ENCODE data around the gene SPSB1.

The SPSB1 gene

GRCh38 chr1:9331558-9332346, 39.1 kb downstream of the SPSB1 start:
- no peak for DNase-seq
- H3K9me3 Mint-ChIP-seq = no peaks in the 10 kb centered on the region
- no peak overlapping the region for H3K4me3 Mint-ChIP-seq
- H3K4me1 Mint-ChIP-seq = peaks cover 7% of the 10 kb centered on the region
- no peaks in the 10 kb centered on the region for H3K27me3 Mint-ChIP-seq
- no peaks in the 10 kb centered on the region for H3K36me3 Mint-ChIP-seq
- no peak overlapping the region for H3K27ac Mint-ChIP-seq
- CTCF ChIA-PET = interaction anchor here (1.5 kb wide), 1 partner anchor 123 kb away, joined by 3 read pairs; no protein-coding TSS in a partner anchor

- Mint-ChIP-seq H3K9me3 (no peaks in the 10 kb centered on the region), H3K36me3 (no peaks in the 10 kb centered on the region), H3K27ac (no peak overlapping the region), H3K4me3 (no peak overlapping the region), H3K27me3 (no peaks in the 10 kb centered on the region), H3K4me1 (peaks cover 7% of the 10 kb centered on the region)
- no peak for DNase-seq
- CTCF ChIA-PET = interaction anchor here (1.5 kb wide), 1 partner anchor 123 kb away, joined by 3 read pairs; no protein-coding TSS in a partner anchor
Observed at GRCh38 chr1:9332513-9333143, 39.9 kb downstream of the SPSB1 start.

GRCh38 chr1:9338397-9339246, 45.9 kb downstream of the SPSB1 start:
- H3K4me3 Mint-ChIP-seq = no peak overlapping the region
- DNase-seq = no peak
- H3K27ac Mint-ChIP-seq = no peak overlapping the region
- H3K36me3 Mint-ChIP-seq = no peaks in the 10 kb centered on the region
- no peaks in the 10 kb centered on the region for H3K4me1 Mint-ChIP-seq
- peaks cover 3% of the 10 kb centered on the region for H3K27me3 Mint-ChIP-seq
- H3K9me3 Mint-ChIP-seq = no peaks in the 10 kb centered on the region
- CTCF ChIA-PET = no interaction called here

- H3K27ac Mint-ChIP-seq = no peak overlapping the region
- peaks cover 3% of the 10 kb centered on the region for H3K27me3 Mint-ChIP-seq
- CTCF ChIA-PET = no interaction called here
- no peaks in the 10 kb centered on the region for H3K9me3 Mint-ChIP-seq
- DNase-seq = no peak
- no peaks in the 10 kb centered on the region for H3K36me3 Mint-ChIP-seq
- no peaks in the 10 kb centered on the region for H3K4me1 Mint-ChIP-seq
- H3K4me3 Mint-ChIP-seq = no peak overlapping the region
Observed at GRCh38 chr1:9340172-9340854, 47.6 kb downstream of the SPSB1 start.

GRCh38 chr1:9340864-9341263, 48.2 kb downstream of the SPSB1 start:
- no peak overlapping the region for H3K27ac Mint-ChIP-seq
- H3K9me3 Mint-ChIP-seq = no peaks in the 10 kb centered on the region
- CTCF ChIA-PET = no interaction called here
- H3K4me1 Mint-ChIP-seq = no peaks in the 10 kb centered on the region
- no peak overlapping the region for H3K4me3 Mint-ChIP-seq
- H3K27me3 Mint-ChIP-seq = peaks cover 6% of the 10 kb centered on the region
- DNase-seq = no peak
- no peaks in the 10 kb centered on the region for H3K36me3 Mint-ChIP-seq

GRCh38 chr1:9341301-9341845, 48.7 kb downstream of the SPSB1 start:
- H3K27me3 Mint-ChIP-seq = peaks cover 7% of the 10 kb centered on the region
- H3K4me1 Mint-ChIP-seq = no peaks in the 10 kb centered on the region
- no peaks in the 10 kb centered on the region for H3K9me3 Mint-ChIP-seq
- CTCF ChIA-PET = no interaction called here
- DNase-seq = no peak
- H3K27ac Mint-ChIP-seq = no peak overlapping the region
- no peaks in the 10 kb centered on the region for H3K36me3 Mint-ChIP-seq
- no peak overlapping the region for H3K4me3 Mint-ChIP-seq

- Mint-ChIP-seq H3K4me1 (no peaks in the 10 kb centered on the region), H3K4me3 (no peak overlapping the region)
Observed at GRCh38 chr1:9343269-9343668, 50.6 kb downstream of the SPSB1 start.

GRCh38 chr1:9344426-9345200, 51.9 kb downstream of the SPSB1 start:
- Mint-ChIP-seq H3K4me1 (no peaks in the 10 kb centered on the region), H3K36me3 (no peaks in the 10 kb centered on the region), H3K27me3 (peaks cover 10% of the 10 kb centered on the region), H3K9me3 (no peaks in the 10 kb centered on the region), H3K27ac (no peak overlapping the region), H3K4me3 (no peak overlapping the region)
- CTCF ChIA-PET = no interaction called here
- DNase-seq = no peak

More at GRCh38 chr1:9343269-9343668, 50.6 kb downstream of the SPSB1 start:
- Mint-ChIP-seq H3K27ac (no peak overlapping the region), H3K9me3 (no peaks in the 10 kb centered on the region), H3K36me3 (no peaks in the 10 kb centered on the region), H3K27me3 (peaks cover 8% of the 10 kb centered on the region)
- no peak for DNase-seq
- CTCF ChIA-PET = no interaction called here

- H3K4me3 Mint-ChIP-seq = no peak overlapping the region
- no peak overlapping the region for H3K27ac Mint-ChIP-seq
- CTCF ChIA-PET = no interaction called here
- H3K9me3 Mint-ChIP-seq = no peaks in the 10 kb centered on the region
- DNase-seq = no peak
- peaks cover 10% of the 10 kb centered on the region for H3K27me3 Mint-ChIP-seq
- no peaks in the 10 kb centered on the region for H3K4me1 Mint-ChIP-seq
- no peaks in the 10 kb centered on the region for H3K36me3 Mint-ChIP-seq
Observed at GRCh38 chr1:9345471-9345870, 52.8 kb downstream of the SPSB1 start.

GRCh38 chr1:9345922-9346321, 53.2 kb downstream of the SPSB1 start:
- no peak overlapping the region for H3K4me3 Mint-ChIP-seq
- H3K9me3 Mint-ChIP-seq = no peaks in the 10 kb centered on the region
- H3K36me3 Mint-ChIP-seq = no peaks in the 10 kb centered on the region
- peaks cover 10% of the 10 kb centered on the region for H3K27me3 Mint-ChIP-seq
- no peaks in the 10 kb centered on the region for H3K4me1 Mint-ChIP-seq
- H3K27ac Mint-ChIP-seq = no peak overlapping the region
- no peak for DNase-seq
- CTCF ChIA-PET = no interaction called here

GRCh38 chr1:9346566-9346965, 53.9 kb downstream of the SPSB1 start:
- Mint-ChIP-seq H3K4me1 (no peaks in the 10 kb centered on the region), H3K9me3 (no peaks in the 10 kb centered on the region), H3K27me3 (peaks cover 10% of the 10 kb centered on the region), H3K36me3 (no peaks in the 10 kb centered on the region), H3K4me3 (no peak overlapping the region), H3K27ac (no peak overlapping the region)
- CTCF ChIA-PET = no interaction called here
- no peak for DNase-seq

GRCh38 chr1:9347095-9347850, 54.6 kb downstream of the SPSB1 start:
- H3K36me3 Mint-ChIP-seq = no peaks in the 10 kb centered on the region
- no peak overlapping the region for H3K4me3 Mint-ChIP-seq
- CTCF ChIA-PET = no interaction called here
- no peak overlapping the region for H3K27ac Mint-ChIP-seq
- DNase-seq = no peak
- no peaks in the 10 kb centered on the region for H3K4me1 Mint-ChIP-seq
- H3K9me3 Mint-ChIP-seq = no peaks in the 10 kb centered on the region
- peaks cover 7% of the 10 kb centered on the region for H3K27me3 Mint-ChIP-seq

GRCh38 chr1:9349331-9349851, 56.7 kb downstream of the SPSB1 start:
- no peak for DNase-seq
- H3K9me3 Mint-ChIP-seq = no peaks in the 10 kb centered on the region
- no peaks in the 10 kb centered on the region for H3K4me1 Mint-ChIP-seq
- H3K27me3 Mint-ChIP-seq = peaks cover 7% of the 10 kb centered on the region
- H3K27ac Mint-ChIP-seq = no peak overlapping the region
- no peaks in the 10 kb centered on the region for H3K36me3 Mint-ChIP-seq
- CTCF ChIA-PET = no interaction called here
- H3K4me3 Mint-ChIP-seq = no peak overlapping the region

All from activated naive CD4-positive, alpha-beta T cell treated with anti-CD3 and anti-CD28 coated beads, Interleukin-2, amount 10 ng/mL, durations not matched to agents 7 days and 5 days (primary cell).